KMS-11 (cell line): Measurements from ENCODE around the gene RREB1.

Source experiments
- H2AFZ ChIP-seq: fragments of 200-600 bp; sonication (generic); 2 replicates; pipeline ENCODE4 v1.6.1; 2016; ENCODE audit warnings: antibody characterized with exemption, mixed run types, low read depth
- H3K27ac ChIP-seq: fragments of 200-600 bp; sonication (generic); 2 replicates; pipeline ENCODE4 v1.6.1; 2016; ENCODE audit warnings: mild to moderate bottlenecking, mixed run types
- H3K27me3 ChIP-seq: fragments of 200-600 bp; sonication (generic); 2 replicates; pipeline ENCODE4 v1.6.1; 2017; ENCODE audit warnings: mild to moderate bottlenecking, low read depth, mixed run types, moderate library complexity; ENCODE audit not compliant: insufficient read depth
- H3K36me3 ChIP-seq: fragments of 200-600 bp; sonication (generic); 2 replicates; pipeline ENCODE4 v1.6.1; 2017; ENCODE audit warnings: mild to moderate bottlenecking, mixed run types; ENCODE audit not compliant: insufficient read depth
- H3K4me1 ChIP-seq: fragments of 200-600 bp; sonication (generic); 2 replicates; pipeline ENCODE4 v1.6.1; 2016; ENCODE audit warnings: mild to moderate bottlenecking, low read depth, mixed run types; ENCODE audit not compliant: poor library complexity, severe bottlenecking
- H3K4me2 ChIP-seq: fragments of 200-600 bp; sonication (generic); 2 replicates; pipeline ENCODE4 v1.7.0; 2016; ENCODE audit warnings: mild to moderate bottlenecking, mixed run types
- H3K4me3 ChIP-seq: fragments of 200-600 bp; sonication (generic); IDR thresholded peaks from 2 replicates; pipeline ENCODE4 v1.6.1; 2017; ENCODE audit warnings: low read depth, low read length, mixed read lengths; ENCODE audit not compliant: insufficient read depth
- H3K79me2 ChIP-seq: fragments of 200-600 bp; sonication (generic); 2 replicates; pipeline ENCODE4 v1.6.1; 2016; ENCODE audit warnings: low read depth, mixed run types; ENCODE audit not compliant: insufficient read depth
- H3K9ac ChIP-seq: fragments of 200-600 bp; sonication (generic); 2 replicates; pipeline ENCODE4 v1.6.1; 2016; ENCODE audit warnings: mild to moderate bottlenecking, mixed run types
- H4K20me1 ChIP-seq: fragments of 200-600 bp; sonication (generic); 2 replicates; pipeline ENCODE4 v1.6.1; 2016; ENCODE audit warnings: mild to moderate bottlenecking, mixed run types; ENCODE audit not compliant: insufficient read depth
- CTCF ChIP-seq: fragments of 200-600 bp; sonication (generic); conservative IDR thresholded peaks from 2 replicates; pipeline ENCODE4 v1.6.1; 2017; ENCODE audit warnings: low read depth, mild to moderate bottlenecking, antibody characterized with exemption, low read length, moderate library complexity, mixed read lengths

The RREB1 gene

DNA sequence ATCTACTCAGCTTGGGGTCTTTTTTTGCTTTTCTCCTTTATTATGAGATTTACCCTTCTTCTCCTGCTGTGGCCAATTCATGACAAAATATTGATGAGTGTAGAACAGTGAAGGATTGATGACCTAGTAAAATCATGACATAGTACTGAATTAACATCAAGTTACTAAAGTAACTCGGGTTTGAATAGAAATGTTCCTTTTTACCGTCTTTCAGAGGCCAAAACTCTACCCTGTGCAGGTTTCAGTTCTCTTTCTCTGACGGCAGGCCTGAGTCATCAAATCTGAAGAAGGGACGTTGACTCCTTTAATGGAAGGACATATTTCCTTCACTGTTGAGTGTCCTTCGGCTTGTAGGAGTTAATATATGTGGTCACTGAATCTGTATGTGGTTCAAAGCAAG lies 80.7 kb downstream of the RREB1 start:
- H3K9ac ChIP-seq: peak overlapping the region; percentile 23; the same call in 1 of the 2 replicates
- peak overlapping the region; percentile 82 for H3K4me2 ChIP-seq
- peak overlapping the region; percentile 35 for H2AFZ ChIP-seq
- peaks cover 52% of the 10 kb centered on the region for H3K4me1 ChIP-seq
- no peaks in the 10 kb centered on the region; the same call in 1 of the 2 replicates for H3K79me2 ChIP-seq
- TF ChIP-seq CTCF: no peak
- no peaks in the 10 kb centered on the region for H4K20me1 ChIP-seq
- no peaks in the 10 kb centered on the region for H3K27me3 ChIP-seq
- H3K27ac ChIP-seq: peak overlapping the region; percentile 89
- H3K36me3 ChIP-seq: no peaks in the 10 kb centered on the region
- H3K4me3 ChIP-seq: no peak overlapping the region

GRCh38 chr6:7189101-7189758 lies 81.5 kb downstream of the RREB1 start:
- TF ChIP-seq CTCF: no peak
- Histone ChIP-seq H3K4me1 (peaks cover 52% of the 10 kb centered on the region), H3K4me2 (peak overlapping the region; percentile 82), H2AFZ (peak overlapping the region; percentile 35; the same call in 1 of the 2 replicates), H3K27me3 (no peaks in the 10 kb centered on the region), H4K20me1 (no peaks in the 10 kb centered on the region), H3K9ac (peak overlapping the region; percentile 23; the same call in 1 of the 2 replicates), H3K79me2 (no peaks in the 10 kb centered on the region; the same call in 1 of the 2 replicates), H3K4me3 (no peak overlapping the region), H3K27ac (peak overlapping the region; percentile 89), H3K36me3 (no peaks in the 10 kb centered on the region)

DNA sequence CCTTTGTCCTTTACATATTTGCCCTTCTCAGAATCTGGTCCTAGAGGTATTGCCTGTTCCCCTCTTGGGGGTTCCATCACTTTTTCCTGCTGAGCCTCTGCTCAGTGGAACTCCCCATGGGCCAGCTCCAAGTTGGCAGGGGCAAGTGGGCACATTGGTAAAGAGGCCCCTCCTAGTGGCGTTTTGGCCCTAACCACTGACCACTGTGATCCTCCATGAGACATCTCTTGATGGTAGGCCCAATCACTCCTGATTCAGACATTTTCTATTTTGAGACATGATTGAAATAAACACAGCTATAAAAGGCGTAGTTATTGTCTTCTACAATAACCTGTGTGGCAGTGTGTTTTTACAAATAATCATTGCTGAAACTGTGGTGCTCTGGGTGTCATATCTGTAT lies 83.0 kb downstream of the RREB1 start:
- no peak overlapping the region for H3K27ac ChIP-seq
- H3K4me3 ChIP-seq: no peak overlapping the region
- no peaks in the 10 kb centered on the region; the same call in 1 of the 2 replicates for H3K79me2 ChIP-seq
- H3K4me2 ChIP-seq: no peak overlapping the region
- H2AFZ ChIP-seq: no peak overlapping the region
- H3K27me3 ChIP-seq: no peaks in the 10 kb centered on the region
- H3K4me1 ChIP-seq: peaks cover 47% of the 10 kb centered on the region
- H3K36me3 ChIP-seq: no peaks in the 10 kb centered on the region
- no peaks in the 10 kb centered on the region for H4K20me1 ChIP-seq
- TF ChIP-seq CTCF: no peak
- no peak overlapping the region for H3K9ac ChIP-seq

DNA sequence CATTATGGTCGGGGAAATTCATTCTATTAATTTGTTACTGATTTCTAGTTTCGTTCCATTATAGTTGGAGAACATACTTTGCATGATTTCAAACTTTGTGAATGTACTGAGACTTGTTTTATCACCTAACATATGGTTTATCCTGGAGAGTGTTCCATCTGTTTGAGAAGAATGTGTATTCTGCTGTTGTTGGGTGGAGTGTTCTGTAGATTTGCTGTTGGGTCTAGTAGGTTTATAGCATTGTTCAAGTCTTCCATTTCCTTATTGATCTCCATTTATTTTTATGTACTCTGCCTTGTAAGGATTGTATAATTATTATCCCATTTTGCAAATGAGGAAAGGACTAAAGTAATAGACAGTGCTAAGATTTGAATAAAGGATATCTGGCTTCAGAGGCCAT lies 85.4 kb downstream of the RREB1 start:
- no peaks in the 10 kb centered on the region for H4K20me1 ChIP-seq
- no peak overlapping the region for H3K4me3 ChIP-seq
- H3K27ac ChIP-seq: no peak overlapping the region
- no peak overlapping the region for H3K4me2 ChIP-seq
- H3K4me1 ChIP-seq: peaks cover 23% of the 10 kb centered on the region
- H3K79me2 ChIP-seq: no peaks in the 10 kb centered on the region
- H3K9ac ChIP-seq: no peak overlapping the region
- H3K36me3 ChIP-seq: no peaks in the 10 kb centered on the region
- no peak overlapping the region for H2AFZ ChIP-seq
- no peaks in the 10 kb centered on the region for H3K27me3 ChIP-seq
- TF ChIP-seq CTCF: no peak
